ENCODE measurements around the gene RAPGEF3. TPM values are rescaled to one million over a fixed set of nuclear protein-coding genes. Genes with fewer than 3 reads are reported as not detected.
A peak's percentile ranks its signal among the peaks of the same experiment; 100 is the strongest.

RAPGEF3 gene
- total RNA-seq, 4 donors from 2014 or later = 17.0 to 27.0 (median 22.3) TPM

DNA sequence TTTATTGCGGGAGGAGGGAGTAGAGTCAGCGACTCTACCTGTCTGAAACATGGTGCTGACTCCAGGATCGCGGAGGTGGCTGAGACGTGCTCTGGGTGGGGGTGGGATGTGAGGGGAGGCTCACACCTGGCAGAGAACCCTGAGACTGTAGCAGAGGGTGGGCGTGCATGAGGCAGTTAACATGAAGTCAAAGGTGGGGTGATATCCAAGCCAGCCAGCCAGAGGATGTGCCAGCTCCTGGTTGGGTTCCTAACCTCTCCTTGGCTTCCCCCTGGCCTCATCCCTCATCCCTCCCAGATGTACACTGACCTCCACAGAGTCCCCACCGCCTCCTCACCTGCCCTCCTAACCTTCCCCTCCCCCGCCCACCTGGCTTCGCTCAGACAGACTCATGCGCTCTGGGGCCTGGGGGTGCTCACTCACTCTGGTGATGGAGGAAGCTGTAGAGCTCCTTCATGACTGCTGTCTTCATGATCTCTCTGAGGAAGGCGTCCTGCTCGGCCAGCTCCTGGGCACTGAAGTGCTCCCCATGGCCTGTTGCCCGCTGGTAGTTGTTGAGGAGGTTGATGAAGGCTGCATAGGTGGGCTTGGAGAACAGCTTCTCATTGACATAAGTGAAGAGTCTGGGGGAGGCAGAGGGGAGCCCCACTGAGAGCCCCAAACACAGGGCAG, 42.7 kb downstream of the RAPGEF3 start:
- peak overlapping the region; percentile 76 to 85 (median 81) for H3K27ac ChIP-seq
- H3K4me1 ChIP-seq = peaks cover 32 to 48% of the 10 kb centered on the region in 2 donors
- ATAC-seq = no peak
- intact Hi-C loops (cut with DNase I; ENCODE audit: low total_unique reads) = loop anchor here (1.0 to 10.0 kb wide), 5 partner anchors 41 to 479 kb away; partner anchors contain the start of gene RAPGEF3
- in situ Hi-C loops (cut with MboI; ENCODE audit: low sequenced_read_pairs in 4 of 4) = loop anchor here in 3 of 4 donors (10.0 kb wide), 2 partner anchors 59 to 119 kb away; partner anchors contain the start of gene SLC48A1 (in 2 of the 3)
- DNase-seq = no peak
- H3K4me3 ChIP-seq = peak overlapping the region in 1 of 4 donors; percentile 5
- H3K9me3 ChIP-seq = no peaks in the 10 kb centered on the region
- H3K27me3 ChIP-seq = no peaks in the 10 kb centered on the region
- no peak for TF ChIP-seq POLR2A (IDR thresholded peaks at IDR 0.05)
- TF ChIP-seq, protein P1, sequence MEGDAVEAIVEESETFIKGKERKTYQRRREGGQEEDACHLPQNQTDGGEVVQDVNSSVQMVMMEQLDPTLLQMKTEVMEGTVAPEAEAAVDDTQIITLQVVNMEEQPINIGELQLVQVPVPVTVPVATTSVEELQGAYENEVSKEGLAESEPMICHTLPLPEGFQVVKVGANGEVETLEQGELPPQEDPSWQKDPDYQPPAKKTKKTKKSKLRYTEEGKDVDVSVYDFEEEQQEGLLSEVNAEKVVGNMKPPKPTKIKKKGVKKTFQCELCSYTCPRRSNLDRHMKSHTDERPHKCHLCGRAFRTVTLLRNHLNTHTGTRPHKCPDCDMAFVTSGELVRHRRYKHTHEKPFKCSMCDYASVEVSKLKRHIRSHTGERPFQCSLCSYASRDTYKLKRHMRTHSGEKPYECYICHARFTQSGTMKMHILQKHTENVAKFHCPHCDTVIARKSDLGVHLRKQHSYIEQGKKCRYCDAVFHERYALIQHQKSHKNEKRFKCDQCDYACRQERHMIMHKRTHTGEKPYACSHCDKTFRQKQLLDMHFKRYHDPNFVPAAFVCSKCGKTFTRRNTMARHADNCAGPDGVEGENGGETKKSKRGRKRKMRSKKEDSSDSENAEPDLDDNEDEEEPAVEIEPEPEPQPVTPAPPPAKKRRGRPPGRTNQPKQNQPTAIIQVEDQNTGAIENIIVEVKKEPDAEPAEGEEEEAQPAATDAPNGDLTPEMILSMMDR (IDR thresholded peaks at IDR 0.05 in 4 of 5, conservative IDR thresholded peaks at IDR 0.05 in 1 of 5) = no peak
- H3K36me3 ChIP-seq = no peaks in the 10 kb centered on the region

GRCh38 chr12:47715393-47715876, 43.2 kb downstream of the RAPGEF3 start:
- no peaks in the 10 kb centered on the region for H3K9me3 ChIP-seq
- peaks cover 32 to 48% of the 10 kb centered on the region in 2 donors for H3K4me1 ChIP-seq

DNA sequence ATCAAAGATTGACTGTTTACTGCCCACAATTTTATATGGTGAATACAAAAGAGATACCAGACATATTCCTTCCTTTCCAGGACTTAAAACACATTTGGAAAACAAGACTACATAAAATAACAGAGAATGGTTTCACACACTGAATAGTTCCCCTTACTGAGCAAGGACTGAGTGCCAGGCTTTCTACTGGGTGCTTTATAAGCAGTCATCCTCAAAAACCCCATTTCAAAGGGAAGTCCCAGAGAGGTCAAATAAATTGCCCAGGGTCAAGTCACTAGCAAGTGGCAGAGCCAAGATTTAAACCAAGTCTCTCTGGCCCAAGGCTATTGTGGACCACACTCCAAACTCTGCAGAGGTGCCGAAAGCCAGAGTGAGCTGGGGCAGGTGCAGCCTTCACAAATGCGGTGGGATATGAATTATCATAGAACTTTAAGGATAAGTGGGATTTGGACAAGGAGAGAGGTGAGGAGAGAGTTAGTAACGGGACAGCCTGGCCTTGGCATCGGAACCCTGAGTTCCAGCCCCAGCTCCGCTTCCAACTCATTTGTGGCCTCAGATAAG, 43.8 kb downstream of the RAPGEF3 start:
- H3K4me3 ChIP-seq = no peak overlapping the region
- H3K4me1 ChIP-seq = peaks cover 32 to 48% of the 10 kb centered on the region in 2 donors

More at GRCh38 chr12:47715393-47715876, 43.2 kb downstream of the RAPGEF3 start:
- intact Hi-C loops (cut with DNase I; ENCODE audit: low total_unique reads) = loop anchor here (1.0 to 10.0 kb wide), 5 partner anchors 42 to 479 kb away; partner anchors contain the start of gene RAPGEF3
- in situ Hi-C loops (cut with MboI; ENCODE audit: low sequenced_read_pairs in 4 of 4) = loop anchor here in 3 of 4 donors (10.0 kb wide), 2 partner anchors 59 to 119 kb away; partner anchors contain the start of gene SLC48A1 (in 2 of the 3)
- peak overlapping the region; percentile 62 to 85 (median 80) for H3K27ac ChIP-seq
- TF ChIP-seq POLR2A (IDR thresholded peaks at IDR 0.05) = no peak
- TF ChIP-seq, protein P1 (IDR thresholded peaks at IDR 0.05 in 4 of 5, conservative IDR thresholded peaks at IDR 0.05 in 1 of 5) = peak; percentile 82 to 91 (median 86)
- H3K36me3 ChIP-seq = no peaks in the 10 kb centered on the region
- DNase-seq (peak; percentile 74 to 82), ATAC-seq (peak; percentile 71 to 77)
- H3K4me3 ChIP-seq = peak overlapping the region in 2 of 4 donors; percentile 5 to 6
- H3K27me3 ChIP-seq = no peaks in the 10 kb centered on the region

DNA sequence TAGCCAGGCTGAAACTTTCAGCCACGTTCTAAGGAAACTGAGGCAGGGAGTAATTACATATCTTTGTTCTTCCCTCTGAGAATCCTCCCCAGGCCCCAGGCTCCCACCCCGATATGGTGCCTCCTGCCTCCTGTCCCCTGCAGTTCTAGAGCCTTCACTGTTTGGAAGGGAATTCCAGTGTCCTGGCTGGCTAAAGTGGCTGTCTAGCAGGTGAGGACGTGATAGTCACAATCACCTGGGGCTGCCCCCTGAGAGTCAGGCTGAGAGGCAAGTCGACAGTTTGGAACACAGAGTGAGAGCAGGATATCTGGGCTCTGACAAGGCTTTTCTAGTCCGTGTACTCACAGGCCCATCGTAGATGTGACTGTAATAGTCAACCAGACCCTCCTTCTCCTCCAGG, 46.5 kb downstream of the RAPGEF3 start:
- peaks cover 24 to 33% of the 10 kb centered on the region in 2 donors for H3K4me1 ChIP-seq
- H3K9me3 ChIP-seq = no peaks in the 10 kb centered on the region
- TF ChIP-seq, protein P1 (IDR thresholded peaks at IDR 0.05 in 4 of 5, conservative IDR thresholded peaks at IDR 0.05 in 1 of 5) = no peak
- TF ChIP-seq POLR2A (IDR thresholded peaks at IDR 0.05) = no peak
- in situ Hi-C loops (cut with MboI; ENCODE audit: low sequenced_read_pairs in 4 of 4) = loop anchor here (5.0 to 10.0 kb wide), 4 partner anchors 63 to 125 kb away; partner anchors contain the start of gene SLC48A1 (in 2 of the 4)
- DNase-seq = no peak
- no peak overlapping the region for H3K4me3 ChIP-seq
- H3K27me3 ChIP-seq = no peaks in the 10 kb centered on the region
- ATAC-seq = no peak
- no peaks in the 10 kb centered on the region for H3K36me3 ChIP-seq
- intact Hi-C loops (cut with DNase I; ENCODE audit: low total_unique reads) = loop anchor here (10.0 kb wide), 1 partner anchor 483 kb away; no protein-coding TSS in a partner anchor
- H3K27ac ChIP-seq = no peak overlapping the region

More for the DNA sequence above, 43.8 kb downstream of the RAPGEF3 start:
- ATAC-seq (peak in 1 of 2 donors; percentile 1), DNase-seq (no peak)
- Histone ChIP-seq H3K36me3 (no peaks in the 10 kb centered on the region), H3K27ac (peak overlapping the region; percentile 62 to 85 (median 80)), H3K9me3 (no peaks in the 10 kb centered on the region), H3K27me3 (no peaks in the 10 kb centered on the region)
- in situ Hi-C loops (cut with MboI; ENCODE audit: low sequenced_read_pairs in 4 of 4) (loop anchor here (5.0 to 10.0 kb wide), 4 partner anchors 60 to 122 kb away; partner anchors contain the start of gene SLC48A1 (in 2 of the 4)), intact Hi-C loops (cut with DNase I; ENCODE audit: low total_unique reads) (loop anchor here (1.0 to 10.0 kb wide), 5 partner anchors 42 to 480 kb away; partner anchors contain the start of gene RAPGEF3)
- no peak for TF ChIP-seq POLR2A (IDR thresholded peaks at IDR 0.05)
- TF ChIP-seq, protein P1 (IDR thresholded peaks at IDR 0.05 in 4 of 5, conservative IDR thresholded peaks at IDR 0.05 in 1 of 5) = no peak
